Sciatic nerve (tissue), 2 donors: ENCODE measurements around the gene NTRK3. TPM values are rescaled to one million over a fixed set of nuclear protein-coding genes. Genes with fewer than 3 reads are reported as not detected.

Source experiments
- ATAC-seq: fragments of 200-7000 bp; cut with Tn5 transposase; one replicate; pipeline ENCODE4 v1.9.1; 2020; ENCODE audit warnings: mild to moderate bottlenecking, moderate library complexity
- DNase-seq: peaks from one replicate; pipeline ENCODE4 v3.0.0-alpha.2; 2020; ENCODE audit warnings: low spot score
- intact Hi-C: fragments of 100-400 bp; cut with DNase I; formaldehyde crosslinking; loops from one replicate; pipeline ENCODE4 v1.14.2; 2022
- total RNA-seq: library from RNA; stranded (reverse); fragmentation: NEBNext Ultra II Directional; extraction: Animal tissue kit (Norgen Biotek cat#: 25700); gene quantifications from one replicate; pipeline ENCODE4 v1.2.1, GENCODE V29; 2021
- donor health status: DM: no; HTN: no; CAD: no.
- donor health status: DM: no; HTN: no; CAD: no.

NTRK3 gene
- total RNA-seq, 1 donor from 2014 or later: 28.4 TPM

DNA sequence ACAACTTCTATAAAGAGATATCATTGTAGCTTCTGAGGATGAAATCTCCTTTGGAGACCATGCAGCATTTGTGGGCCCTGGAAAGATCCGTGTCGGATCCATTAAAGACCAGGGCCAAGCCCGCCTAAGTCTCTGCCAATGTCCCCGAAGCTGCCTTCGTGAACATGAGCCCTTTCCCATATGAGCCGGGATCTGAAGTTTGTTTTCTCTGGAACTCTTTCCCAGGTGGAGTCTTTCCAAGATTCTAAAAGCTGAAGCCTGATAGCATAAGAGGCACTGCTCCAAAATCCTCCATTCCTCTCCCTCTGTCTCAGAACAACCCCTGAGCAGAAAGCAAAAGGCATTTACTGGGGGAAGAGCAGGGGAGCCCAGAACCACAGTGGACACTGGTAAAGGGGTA, 274.6 kb downstream of the NTRK3 start:
- DNase-seq (no peak), ATAC-seq (peak; percentile 72)
- intact Hi-C loops: no loop called here

DNA sequence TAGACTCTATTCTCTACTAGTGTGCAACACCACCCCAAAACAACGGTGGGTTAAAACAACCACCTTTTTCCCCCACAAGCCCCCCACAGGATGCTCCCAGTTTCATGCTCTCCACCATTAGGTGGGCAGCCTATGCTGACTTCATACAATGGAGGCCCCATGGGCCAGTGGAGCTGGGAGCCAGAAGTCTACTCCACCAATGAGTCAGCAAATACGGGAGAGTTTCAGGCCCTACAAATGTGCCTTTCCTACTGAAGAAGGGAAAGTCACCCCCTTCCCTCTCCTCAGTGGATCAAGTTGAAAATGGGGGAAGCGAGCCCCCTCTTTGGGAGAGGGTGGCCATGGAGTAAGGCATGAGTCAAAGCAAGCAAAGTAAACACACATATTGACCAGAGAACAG, 278.6 kb downstream of the NTRK3 start:
- ATAC-seq (no peak), DNase-seq (no peak)
- intact Hi-C loops: no loop called here

DNA sequence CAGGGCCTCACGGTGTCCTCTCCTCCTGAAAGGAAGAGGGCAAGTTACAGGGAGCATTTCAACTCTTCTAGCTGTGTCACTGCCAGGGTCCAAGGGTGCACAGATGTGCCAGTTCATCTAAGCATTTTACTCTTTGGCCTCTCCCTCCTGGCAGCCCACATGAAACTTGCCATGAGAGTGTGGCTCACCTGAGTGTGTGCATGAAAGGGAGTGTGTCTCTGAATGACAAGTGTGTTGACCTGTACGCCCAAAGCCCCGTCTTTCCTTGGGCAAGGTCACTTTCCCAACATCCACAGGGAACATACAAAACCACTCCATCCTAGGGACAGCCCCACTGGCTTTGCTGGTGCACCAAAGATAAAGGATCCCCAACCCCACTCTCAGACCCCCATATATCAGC, 280.0 kb downstream of the NTRK3 start:
- intact Hi-C loops: no loop called here
- ATAC-seq: no peak

DNA sequence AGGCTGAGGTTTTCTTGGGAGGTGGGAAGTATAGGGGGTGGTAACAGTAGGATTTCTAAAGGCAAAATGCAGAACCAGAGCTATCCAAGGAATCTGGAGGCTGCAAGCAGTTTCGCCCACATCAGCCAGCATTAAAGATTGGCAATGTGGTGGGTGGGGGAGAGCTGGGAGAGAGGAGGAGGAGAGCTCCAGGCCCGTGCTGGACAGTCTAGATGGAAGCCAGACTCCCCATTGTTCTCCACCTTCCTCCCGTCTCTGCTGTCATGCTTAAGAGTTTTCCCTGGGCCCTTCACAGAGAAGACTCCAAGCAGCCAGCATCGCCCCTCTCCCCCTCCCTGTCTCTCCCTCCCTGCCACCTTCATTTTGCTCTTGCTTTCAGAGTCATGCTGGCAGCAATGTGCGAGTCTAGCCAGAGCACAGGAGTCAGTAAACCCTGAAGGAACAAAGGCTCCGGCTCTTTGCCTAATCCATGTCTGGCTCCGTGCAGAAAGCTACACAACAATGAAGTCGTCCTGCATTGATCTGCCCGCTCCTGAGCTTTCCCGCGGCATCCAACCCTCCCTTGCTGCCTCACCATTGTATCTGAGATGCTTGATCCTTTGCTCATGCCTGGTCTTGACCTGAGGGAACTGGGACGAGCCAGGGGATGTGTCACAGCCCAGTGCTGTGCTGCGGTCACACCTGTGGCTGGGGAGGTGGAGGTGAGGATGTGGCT, 282.9 kb downstream of the NTRK3 start:
- no peak for ATAC-seq
- intact Hi-C loops: no loop called here
- DNase-seq: no peak

More for the DNA sequence above, 280.0 kb downstream of the NTRK3 start:
- DNase-seq: no peak

DNA sequence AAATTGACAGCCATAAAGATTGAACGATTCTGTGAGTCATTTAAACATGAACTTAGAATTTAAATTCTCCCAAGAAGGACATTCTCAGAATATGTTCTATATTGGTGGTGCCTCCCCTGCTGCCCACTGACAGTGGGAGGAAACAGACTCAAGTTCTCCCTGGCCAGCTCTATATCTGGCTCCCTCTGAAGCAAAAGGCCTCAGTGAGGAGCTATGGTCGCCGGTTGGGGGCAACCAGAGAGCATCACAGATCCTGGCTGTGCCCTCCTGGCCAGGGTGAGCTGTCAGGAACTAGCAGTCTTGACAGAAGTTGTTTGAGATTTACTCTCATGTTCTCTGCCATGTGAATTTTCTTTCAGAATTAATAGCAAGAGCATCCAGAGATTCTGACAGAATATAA, 285.5 kb downstream of the NTRK3 start:
- DNase-seq (no peak), ATAC-seq (no peak)
- intact Hi-C loops: no loop called here

DNA sequence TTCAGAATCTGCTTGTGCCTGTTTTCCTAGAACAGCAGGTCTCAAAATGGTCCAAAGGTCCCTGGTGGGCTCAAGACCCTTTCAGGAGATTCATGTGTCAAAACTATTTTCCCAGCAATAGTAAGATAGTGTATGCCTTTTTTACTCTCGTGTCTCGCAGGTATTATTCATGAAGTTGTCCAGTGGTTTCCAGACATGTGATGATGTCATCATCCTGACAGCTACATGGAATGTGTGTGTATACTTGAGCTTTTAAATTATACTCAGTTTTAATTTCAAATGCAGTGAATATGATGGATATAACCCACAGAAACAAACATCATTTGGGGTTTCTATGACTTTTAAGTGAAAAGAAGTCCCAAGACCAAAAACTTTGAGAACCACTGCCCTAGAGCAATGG, 288.6 kb downstream of the NTRK3 start:
- intact Hi-C loops: no loop called here
- DNase-seq (no peak), ATAC-seq (no peak)

DNA sequence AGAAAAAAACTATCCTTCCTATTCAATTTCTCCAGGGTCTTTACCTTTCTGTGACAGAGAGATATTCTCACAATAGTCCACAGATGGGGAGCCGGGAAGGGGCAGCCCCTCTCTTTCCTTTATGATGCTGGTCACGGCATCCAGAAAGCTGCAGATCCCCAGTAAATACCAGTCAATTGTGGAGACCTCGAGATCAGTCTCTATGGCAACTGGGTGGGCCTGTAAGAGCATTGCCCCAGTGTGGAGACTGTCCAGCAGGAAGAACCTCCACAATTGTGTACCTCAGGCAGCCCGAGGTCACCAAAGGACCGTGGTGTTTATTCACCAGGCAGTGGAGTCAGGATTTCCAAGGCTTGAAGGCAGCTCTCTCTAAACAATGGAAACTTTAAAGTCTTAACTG, 291.2 kb downstream of the NTRK3 start:
- DNase-seq: no peak
- intact Hi-C loops: no loop called here
- no peak for ATAC-seq

DNA sequence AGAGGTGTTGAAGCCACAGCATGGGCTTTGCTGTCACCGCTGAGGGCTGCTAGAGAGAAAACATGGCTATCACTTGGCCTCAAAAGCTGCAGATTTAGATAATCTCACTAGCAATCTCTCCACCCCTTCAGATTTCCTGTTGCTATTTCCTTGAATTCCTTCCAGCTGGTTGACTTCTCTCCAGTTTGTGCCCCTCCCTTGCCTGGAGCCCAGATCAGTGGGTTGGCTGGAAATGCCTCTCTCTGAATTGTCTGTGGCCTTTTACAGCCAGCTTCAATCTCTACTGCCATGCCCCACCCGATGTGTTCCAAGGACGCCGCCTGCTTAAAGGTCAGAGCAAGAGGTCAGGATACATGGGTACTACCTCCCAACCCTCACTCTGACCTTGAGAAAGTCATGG, 294.1 kb downstream of the NTRK3 start:
- intact Hi-C loops: no loop called here
- ATAC-seq (peak; percentile 73), DNase-seq (no peak)

DNA sequence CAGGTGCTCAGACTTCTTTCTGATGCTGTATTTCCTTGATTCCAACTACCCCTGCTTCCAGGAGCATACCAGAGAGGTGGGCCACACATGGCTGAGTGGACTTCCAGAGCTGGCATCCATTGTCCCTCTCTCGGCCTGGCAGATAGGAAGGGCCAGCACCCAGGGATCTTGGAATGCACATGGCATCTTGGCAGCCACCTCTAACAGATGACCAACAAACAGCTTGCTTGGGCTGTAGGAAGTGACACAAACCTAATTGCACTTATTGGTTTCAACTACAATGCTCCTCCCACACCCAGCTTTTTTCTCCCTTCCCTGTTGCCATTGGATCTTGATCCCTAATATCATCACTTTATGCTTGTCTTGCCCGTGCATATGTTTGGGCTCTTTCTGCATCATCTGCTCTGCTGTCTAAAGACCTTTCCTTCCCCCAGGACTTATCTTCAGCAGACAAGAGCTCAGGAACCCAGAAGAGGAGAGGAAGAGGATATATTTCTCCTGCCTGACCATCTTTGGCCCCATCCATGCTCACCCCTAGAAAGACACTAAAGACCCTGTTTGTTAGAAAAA, 294.6 kb downstream of the NTRK3 start:
- intact Hi-C loops: no loop called here
- DNase-seq: no peak

DNA sequence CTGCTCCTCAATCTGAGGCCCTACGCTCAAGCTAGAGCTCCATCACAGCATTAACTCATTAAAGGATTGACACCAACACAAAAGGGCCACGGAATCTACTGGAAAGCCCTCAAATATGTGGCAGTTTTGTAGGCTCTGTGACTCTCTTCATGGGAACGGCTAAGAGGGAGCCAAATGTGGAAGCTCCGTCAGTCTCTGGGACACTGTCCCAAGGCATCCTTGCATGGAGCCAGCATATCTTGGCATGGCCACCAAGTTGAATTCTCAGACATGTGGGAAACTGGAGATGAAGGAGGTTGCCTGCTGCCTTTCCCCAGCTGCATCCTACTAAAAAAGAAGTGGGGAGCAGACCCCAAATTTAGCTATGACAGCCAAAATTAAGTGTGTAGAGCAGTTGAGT, 296.9 kb downstream of the NTRK3 start:
- DNase-seq (no peak), ATAC-seq (no peak)
- intact Hi-C loops: no loop called here

More for the DNA sequence above, 294.6 kb downstream of the NTRK3 start:
- ATAC-seq: no peak

DNA sequence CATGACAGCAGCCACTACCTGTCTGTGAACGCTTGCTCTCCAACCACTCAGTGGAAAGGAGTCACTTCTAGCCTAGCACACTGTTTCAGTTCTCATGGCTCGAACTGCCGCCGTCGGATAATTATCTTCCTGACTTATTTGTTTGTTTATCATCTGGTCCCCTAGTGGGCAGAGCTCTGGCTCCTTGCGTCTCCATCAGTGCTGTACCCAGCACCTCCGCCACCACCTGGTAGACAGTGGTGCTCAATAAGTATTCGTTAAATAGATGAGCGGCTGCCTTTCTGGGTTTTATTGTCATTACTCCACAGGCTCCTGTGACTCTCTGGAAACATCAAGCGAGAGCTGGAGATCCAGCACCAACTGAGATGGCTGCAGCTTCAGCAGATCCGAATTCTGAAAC, 297.5 kb downstream of the NTRK3 start:
- intact Hi-C loops: no loop called here

DNA sequence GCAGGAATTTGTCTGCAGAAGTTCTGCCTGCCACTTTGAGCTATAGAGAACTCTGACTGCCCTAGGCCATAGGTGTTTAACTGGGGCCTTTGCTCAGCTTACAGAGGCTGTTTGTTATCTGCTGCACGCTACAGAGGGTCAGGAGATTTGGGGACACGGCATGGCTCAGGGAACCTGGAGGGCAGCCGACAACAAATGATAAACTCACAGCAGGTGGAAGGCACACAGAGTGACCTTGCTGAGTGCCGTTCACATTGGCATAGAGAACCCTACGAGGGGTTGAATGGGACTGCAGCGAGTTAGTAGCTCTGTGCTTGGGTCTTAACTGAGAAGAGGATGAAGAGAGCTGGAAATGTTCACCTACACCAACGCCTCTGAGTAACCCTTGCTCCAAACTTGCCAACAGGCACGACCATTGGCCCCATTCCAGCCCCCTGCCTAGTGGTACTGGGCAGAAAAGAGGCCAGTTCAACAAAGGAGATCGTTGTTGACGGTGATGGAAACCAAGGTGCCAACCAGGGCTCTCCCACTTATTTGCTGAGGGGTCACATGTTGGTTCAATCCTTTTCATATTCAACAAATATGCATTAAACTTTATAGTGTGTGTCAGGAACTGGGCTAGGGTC, 301.1 kb downstream of the NTRK3 start:
- ATAC-seq: peak; percentile 6
- DNase-seq: no peak
- intact Hi-C loops: no loop called here

More for the DNA sequence above, 297.5 kb downstream of the NTRK3 start:
- no peak for DNase-seq
- ATAC-seq: no peak

DNA sequence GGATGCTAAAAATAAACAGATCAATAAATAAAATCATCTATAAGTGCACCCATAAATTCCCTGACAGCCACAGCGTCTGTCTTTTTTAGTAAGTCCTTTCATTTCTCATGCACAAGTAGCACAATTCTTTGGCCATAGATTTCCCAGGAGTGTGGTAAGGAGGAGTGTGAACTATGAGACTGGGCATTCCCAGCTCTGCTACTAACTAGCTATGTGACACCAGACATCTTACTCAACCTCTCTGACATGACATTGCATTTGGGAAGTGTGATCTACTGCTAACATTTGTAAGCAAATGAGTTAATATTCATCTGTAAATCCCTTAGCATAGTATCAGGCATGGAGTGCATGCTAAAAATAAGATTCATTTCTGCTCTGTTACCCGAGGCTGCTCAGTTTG, 301.7 kb downstream of the NTRK3 start:
- intact Hi-C loops: no loop called here
- DNase-seq: peak; percentile 14
- peak; percentile 92 for ATAC-seq

DNA sequence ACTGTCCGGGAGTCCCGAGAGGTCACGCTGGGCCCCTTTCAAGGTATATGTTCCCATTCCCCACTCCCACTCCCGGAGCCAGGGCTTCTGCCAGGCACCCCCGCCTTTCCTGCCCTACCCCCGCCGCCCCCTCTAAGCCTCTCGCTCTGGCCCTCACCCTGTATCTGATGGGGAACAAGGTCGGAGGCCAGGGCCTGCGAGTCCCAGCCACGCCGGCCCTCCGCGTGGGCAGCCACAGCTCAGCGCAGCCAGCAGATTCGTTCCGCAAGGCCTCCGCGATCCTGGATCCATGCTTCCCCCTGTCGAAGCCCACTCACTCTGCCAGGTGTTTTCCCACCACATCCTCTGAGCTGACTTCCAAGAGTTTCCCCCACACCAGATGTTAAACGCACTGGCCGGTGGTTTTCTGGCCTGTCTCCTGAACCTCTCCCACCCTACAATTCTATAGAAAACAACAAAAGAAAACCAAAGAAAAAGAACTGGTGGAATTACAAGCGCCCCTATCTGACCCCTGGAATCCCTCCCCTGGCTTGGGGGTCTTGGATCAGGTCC, 303.7 kb downstream of the NTRK3 start:
- ATAC-seq (no peak), DNase-seq (no peak)
- intact Hi-C loops: no loop called here

DNA sequence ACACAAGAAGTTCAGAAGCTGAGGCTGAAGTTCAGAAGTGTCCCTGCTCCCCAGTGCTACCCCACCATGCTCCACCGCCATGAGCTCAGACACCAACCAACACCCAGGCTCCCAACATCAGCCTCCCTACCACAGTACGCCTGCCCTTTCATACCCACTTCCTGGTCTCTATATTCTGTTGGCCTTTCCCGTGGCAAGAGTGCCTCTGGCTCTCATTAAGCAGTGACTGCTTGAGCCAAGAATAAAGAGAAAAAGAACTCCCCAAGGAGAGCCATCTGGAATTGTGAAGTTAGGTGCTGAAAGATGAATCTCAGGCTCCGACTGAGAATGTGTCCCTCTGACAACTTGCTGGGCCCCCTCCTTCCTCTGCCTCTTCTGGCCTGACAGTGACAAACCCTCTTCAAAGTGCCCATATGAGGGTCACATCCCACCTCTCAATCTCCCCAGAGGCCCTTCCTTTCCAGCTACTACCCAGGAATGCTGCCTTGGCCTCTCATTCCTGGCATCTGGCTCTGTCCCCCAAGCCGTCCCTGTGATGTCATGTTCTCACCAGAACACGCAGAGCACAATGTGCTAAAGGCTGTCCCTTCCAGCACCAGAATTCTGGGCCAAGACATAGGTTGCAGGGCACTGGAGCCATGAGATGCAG, 306.8 kb downstream of the NTRK3 start:
- ATAC-seq: peak; percentile 51
- intact Hi-C loops: no loop called here
- no peak for DNase-seq

DNA sequence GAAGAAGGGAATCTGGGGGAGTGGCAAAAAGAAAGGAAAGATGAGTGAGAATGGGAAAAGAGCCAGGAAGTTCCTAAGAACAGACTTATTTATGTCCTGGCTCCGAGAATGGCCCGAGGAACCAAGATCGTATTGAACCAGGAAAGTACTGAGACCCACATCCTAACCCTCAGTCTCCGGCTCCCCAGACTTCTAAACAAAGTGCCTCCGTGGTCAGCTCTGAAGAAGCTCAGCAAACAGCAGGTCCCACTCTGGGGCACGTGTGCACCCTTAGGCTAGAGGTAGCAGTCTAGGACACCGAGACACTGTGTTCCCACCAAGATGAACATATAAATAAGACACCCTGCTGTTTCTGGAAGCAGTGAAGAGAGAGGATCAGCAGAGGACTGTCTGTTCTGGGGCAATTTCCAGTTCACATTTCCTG, 307.4 kb downstream of the NTRK3 start:
- intact Hi-C loops: no loop called here
- no peak for DNase-seq
- ATAC-seq: peak; percentile 57

DNA sequence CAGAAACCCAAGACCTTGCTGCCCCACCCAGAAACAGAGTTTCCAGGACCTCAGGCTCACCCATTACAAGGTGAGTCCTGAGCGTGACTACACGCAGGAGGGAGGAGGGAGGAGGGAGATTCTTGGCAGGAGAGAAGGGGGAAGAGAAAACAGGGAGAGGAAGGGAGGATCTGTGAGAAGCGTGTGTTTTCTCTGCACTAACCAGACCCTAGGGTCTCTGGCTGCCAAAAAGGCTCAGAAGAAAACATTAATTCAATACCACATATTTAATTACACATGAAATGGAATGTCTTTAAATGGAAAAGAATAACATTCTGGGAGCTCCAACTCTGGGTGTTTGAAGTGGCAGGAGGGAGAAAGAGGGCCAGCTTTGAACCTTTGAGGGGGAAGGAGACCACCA, 309.0 kb downstream of the NTRK3 start:
- intact Hi-C loops: no loop called here

DNA sequence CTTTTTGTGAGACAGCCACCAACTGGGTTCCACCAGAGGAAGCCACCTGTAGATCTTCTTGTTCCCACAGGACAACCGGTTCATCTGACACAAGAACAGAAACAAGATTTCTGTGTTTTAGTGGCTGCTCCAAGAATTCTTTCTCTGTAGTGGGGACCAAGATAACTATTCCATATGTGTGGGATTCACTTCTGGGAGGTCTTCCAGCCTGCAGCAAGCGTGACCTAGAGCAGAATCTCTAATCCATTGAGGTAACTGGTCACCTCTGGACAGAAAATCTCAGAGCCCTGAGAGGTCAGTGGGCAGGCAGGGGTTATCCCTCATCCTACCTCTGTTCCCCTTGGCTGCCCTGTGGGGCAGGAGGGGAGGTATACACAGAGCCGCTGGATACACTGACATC, 311.3 kb downstream of the NTRK3 start:
- intact Hi-C loops: no loop called here
- ATAC-seq: no peak
- no peak for DNase-seq

More for the DNA sequence above, 309.0 kb downstream of the NTRK3 start:
- ATAC-seq (no peak), DNase-seq (no peak)

DNA sequence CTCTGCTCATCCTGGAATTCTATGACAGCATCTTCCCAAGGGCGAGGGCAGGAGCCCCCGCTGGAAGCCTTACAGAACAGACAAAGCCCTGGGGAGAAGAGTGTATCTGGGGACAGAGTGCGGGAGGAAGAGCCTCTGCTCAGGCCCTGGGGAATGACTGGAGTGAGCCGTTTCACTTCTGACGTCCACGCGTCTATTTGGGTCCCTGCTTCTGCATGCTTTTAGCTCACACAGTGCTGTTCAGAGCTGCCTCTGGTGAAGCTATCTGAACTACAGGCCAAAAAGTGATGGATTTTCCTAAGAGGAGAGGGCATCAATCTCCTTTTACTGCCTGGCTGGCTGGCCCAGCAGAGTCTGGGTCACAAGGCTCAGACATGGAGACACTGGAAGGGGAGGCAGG, 311.8 kb downstream of the NTRK3 start:
- intact Hi-C loops: no loop called here
- peak; percentile 65 for ATAC-seq
- no peak for DNase-seq

DNA sequence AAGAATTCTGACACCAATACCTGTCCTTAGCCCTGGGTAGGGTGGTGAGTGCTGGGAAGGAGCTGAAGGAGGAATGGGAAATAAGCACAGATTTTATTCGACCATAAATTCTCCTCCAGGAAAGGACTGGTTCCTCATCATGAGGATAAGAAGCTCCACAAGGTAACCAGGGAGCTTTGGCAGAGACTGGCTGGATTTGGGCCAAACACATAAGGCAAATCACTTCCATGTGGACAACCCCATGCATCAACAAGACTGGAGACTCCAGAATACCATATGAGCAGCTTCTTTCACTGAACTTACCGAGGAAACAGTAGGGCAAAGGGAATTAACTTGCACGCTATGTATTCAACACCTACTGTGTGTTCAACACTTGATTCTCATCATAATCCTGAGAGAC, 312.5 kb downstream of the NTRK3 start:
- intact Hi-C loops: no loop called here
- DNase-seq (no peak), ATAC-seq (peak; percentile 36)
